GM21423 (cell line): ENCODE data around the gene CCDC88C.

Source experiments
- ATAC-seq: cut with Tn5 transposase; IDR thresholded peaks from one replicate; pipeline ENCODE4 v1.9.1; 2021; ENCODE audit warnings: mild to moderate bottlenecking, moderate library complexity; ENCODE audit not compliant: unreplicated experiment

CCDC88C gene

DNA sequence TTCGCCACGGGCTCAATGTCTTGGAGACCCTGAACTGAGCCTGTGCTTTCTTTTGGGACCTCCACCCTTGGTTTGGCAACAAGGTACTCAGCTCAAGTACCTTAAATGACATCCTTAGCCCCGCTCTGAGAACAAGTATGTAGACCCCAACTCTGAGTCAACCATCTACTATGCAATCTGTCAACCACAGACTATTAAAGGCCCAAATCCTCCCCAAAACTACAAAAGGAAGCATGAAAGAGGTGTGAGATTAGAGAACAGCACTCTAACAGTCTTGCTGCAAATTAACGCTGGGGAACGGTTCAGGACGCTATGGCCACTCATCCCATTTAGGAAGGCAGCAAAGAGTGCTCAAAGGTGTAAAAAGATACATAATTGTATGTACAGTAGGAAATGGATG lies 52.1 kb downstream of the CCDC88C start:
- no peak for ATAC-seq

DNA sequence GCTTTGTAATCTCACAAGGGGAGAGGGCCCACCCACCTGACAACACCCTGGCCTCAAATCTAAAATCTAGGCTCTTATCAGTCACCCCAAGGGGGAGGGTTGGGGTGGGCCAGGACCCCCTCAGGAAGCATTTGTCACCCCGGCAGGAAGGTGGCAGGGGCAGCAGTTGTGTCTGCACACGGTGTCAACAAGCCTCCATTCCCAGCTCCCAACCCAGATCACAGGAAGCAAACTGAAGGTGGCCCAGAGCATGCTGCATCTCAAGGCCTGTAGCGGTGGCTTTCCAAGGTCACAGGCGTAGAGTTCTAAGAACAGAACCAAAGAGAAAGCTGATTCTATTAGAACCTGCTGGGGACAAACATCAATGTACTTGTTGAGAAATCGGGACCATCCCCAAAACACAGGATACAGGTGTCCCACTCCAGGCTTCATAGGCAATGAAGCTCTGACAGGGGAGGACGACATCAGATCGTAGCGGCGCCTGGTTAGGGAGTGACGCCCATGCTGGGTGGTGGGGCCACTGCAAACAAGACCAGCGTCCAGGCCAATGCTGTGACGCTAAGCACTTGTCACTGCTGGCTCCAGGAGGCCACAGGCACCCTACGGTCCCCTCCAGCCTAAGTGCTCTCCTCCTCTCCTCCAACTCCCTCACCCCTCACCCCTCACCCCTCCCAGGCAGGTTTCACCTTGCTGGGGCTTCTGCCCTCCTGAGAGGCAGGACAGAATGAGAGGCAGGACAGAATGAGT lies 52.9 kb downstream of the CCDC88C start:
- no peak for ATAC-seq

DNA sequence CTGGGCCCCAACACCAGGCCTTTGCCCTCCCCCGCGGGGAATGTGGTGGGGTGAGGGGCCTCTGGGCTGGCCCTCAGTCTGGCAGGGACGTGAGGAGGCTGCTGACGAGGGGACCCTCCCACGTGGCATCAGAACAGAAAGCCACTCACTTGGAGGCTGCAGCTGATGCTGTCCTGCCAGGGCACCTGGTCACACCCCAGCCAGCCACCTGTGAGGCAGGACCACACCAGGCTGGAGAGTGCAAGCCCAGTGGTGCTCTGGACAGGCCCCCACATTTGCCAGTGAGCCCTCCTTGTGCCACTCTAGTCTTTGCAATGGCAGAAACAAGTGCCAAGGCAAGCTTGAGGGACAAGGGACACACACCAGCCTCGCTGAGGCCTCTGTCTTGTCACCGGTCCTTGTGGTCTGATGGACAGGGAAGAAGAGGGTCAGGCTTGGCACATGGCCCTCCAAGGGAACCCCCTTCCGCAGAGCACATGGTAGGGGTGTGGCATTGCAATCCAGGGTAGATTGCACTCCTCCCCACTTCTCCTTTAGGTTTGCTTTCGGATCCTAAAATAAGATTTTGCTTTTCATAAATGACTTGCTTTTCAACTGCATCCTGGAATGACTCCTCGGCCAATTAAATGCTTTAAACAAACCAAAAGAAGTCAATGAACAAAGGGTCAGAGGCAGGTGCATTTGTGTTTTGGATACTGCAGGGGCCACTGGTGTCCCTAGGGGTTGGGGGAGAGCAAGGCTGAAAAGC lies 53.7 kb downstream of the CCDC88C start:
- peak; percentile 54 for ATAC-seq

DNA sequence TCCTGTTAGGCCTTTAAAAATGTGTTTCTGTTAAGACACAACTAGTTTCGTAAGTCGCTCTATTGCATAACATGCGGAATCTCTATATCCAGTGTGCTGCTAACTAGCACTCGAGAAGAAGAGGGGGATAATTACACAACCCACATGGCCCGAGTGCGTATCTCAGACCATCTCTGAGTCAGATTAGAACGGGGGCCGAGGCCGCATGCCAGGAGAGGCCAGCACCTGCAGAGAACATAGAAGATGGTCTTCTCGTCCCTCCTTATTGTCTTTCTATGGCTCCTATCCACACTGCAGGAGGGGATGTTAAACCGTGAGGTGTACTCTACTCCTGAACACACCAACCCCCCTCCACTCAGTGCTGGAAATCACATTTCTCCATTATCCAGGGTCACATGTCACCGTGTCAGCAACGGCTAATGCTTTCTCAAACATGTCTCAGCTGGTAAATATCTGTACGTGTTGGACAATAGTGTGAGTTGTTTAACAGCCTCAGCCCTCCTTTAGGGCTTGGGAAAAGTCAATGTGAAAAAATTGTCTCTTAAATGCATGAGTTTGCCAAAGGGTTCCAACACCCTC lies 56.3 kb downstream of the CCDC88C start:
- ATAC-seq, result no peak

DNA sequence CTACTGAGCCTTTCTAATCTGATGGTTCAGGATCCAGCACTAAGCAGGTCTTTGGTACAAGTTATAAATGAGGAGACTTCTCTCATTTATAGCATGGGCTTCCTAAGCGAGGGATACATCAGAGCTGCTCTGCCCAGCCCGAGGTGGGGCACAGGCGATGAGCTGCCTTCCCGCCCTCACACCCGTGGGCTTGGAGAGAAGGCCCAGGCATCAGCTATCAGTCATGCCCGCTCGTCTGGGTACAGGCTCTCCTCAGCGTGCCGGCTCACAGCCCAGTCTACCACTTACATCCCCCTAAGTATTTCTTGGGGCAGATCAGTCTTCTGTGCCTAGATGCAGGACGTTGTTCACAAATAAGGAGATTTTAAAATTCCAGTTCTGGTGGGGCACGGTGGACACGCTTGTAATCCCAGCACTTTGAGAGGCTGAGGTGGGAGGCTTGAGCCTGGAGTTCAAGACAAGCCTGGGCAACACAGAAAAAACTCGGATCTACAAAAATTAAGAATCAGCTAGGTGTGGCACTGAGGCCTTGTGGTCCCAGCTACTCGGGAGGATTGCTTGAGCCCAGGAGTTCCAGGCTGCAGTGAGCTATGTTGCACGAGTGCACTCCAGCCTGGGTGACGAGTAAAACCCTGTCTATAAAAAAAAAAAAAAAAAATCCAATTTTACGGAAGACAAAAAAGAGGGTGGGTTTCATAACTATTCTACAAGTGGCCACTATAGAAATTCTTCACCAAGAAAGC lies 57.0 kb downstream of the CCDC88C start:
- no peak for ATAC-seq

DNA sequence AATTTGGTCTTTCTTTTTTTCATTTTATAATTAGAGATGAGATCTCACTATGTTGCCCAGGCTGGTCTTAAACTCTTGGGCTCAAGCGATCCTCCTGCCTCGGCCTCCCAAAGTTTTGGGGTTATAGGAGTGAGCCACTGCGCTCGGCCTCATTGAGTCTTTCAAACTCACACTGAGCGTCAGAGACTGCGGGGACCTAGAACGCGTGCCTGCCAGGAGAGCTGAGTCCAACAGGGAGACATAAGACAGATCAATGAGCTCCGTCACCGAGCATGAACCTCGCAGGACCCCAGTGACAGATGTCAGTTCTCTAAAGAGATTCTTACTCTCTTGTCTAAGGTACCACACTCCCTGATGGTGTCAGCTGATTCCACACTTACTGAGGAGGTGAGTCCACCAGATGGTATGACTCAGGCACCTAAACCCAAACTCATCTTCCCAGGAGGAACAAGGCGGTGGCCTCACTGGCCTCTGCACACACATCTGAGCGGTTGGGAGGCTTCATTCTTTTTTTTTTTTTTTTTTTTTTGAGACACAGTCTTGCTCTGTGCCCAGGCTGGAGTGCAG lies 58.9 kb downstream of the CCDC88C start:
- no peak for ATAC-seq

DNA sequence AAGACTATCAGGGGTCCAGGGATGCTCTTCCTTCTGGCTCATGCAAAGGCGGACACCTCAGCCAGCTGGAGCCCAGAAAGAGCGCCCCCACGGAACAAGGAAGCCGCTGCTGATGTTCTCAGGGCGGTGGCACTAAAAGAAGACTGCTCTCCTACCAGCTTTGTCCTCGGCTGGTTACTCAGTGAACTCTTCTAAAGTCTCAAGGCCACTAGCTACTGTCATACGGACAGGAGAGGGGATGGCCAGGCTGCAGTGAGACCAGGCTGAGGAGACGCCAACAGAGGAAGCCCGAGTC lies 59.6 kb downstream of the CCDC88C start:
- no peak for ATAC-seq

DNA sequence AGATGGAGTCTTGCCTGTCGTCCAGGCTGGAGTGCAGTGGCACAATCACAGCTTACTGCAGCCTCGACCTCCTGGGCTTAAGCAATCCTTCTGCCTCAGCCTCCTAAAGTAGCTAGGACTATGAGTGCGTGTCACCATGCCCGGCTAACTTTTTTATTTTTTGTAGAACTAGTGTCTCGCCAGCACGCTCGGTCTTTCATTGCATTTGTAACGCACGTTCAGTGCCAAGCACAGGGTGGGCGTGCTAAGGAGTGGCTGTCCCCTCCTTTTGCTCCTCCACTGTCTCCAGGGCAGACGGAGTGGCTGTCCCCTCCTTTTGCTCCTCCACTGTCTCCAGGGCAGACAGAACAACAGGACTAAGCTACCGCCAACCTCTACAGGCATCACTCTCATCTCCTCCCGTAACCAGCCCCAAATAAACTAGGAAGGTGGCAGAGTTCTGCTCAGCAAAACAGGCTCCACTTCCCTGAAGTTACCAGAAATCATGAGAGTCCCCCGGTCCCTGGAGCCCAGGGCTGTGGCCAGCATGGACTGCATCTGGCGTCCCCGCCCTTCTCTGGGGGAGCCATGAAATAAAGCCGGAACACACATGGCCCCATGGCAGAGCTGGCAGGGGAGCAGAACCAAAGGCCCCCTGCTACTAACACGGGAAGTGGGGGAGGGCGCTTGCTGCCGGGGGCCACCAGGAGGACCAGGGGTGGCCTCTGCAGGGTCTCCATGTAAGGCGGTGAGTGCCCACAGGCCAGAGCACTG lies 60.2 kb downstream of the CCDC88C start:
- ATAC-seq, result no peak

DNA sequence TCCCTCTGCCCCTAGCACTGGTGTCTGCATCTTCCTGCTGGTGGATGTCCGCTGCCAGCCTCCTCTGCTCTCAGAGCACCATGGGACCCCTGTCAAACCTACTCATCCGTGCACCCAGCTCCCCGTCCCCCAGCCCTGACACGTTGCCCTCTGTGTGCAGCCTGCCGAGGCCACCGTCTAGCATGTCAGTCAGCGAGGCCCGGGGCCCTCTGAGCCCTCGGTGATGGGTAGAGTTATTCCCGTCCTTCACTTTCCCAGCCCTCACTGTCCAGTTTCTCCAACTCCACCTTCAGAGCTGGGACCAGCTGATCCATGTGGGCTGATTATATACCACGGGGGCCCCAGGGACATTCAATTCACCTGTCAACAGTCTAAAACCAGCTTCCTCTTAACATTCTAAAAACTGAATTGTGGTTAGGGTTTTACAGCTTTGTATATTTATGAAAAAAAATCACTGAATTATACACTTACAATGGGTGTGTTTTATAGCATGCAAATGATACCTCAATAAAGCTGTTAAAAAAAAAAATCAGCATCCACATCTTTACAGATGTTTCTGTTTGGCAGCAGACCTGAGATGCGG lies 61.3 kb downstream of the CCDC88C start:
- ATAC-seq, result peak; percentile 41

DNA sequence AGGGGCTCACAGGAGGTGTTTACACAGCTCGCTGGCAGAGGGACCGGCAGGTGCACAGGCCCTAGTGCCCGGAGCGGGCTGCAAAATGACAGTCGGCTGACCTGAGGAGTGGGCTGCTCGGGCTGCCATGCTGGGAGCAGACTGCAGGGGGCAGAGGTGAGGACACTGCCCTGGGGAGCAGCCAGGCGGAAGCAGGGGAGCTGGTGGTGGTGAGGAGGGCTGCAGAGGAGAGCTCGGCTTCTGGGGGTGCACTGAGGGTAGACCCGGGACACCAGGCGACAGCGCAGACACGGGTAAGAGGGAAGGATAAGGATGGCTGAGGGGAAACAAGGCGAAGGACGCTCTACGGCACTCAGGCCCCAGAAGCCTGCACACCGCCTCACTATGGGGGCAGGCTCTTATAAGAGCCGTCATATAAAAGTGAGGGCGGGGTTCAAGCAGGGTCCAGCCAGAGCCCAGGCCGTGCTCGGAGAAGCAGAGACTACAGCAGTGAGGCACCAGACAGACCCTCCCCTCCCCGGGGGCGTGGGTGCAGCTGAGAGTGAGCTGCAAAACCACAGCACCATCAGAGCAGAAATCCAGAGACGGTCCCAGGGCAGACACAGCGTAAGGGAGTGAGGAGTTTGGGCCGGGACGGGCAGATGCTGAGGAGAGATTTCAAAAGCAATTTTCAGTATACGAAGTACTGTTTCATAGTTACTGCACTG lies 62.5 kb downstream of the CCDC88C start:
- ATAC-seq, result no peak

DNA sequence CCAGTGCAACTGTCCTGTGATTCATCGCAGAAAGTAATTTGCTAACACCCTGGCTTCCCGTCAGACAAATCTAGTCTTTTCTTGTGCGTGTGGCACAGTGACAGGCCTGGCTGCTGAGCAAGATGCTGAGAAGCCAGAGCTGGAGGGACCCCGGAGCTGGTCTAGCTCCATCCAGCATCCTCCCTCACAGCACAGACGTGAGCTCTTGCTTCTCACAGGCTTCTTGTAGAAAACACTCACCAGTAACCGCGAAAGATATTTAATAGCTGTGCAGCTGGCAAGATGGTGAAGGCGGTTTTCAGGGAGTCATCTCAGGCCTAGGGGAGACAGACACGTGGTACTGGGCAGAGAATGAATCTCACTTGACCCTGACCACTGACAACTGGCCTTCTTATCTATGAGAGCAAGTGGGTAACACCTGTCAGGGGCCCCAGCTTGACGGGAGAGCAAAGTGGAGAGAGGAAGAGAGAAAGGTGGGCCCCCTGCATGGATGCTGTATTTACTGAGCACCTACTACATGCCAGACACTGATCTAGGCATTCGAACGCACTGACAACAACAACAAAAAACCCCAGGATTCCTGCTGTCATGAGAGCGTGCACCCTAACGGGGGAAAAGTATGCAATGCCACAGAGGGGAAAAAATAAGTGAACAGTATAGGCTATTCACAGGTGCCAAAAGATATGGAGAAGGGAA lies 63.3 kb downstream of the CCDC88C start:
- no peak for ATAC-seq

DNA sequence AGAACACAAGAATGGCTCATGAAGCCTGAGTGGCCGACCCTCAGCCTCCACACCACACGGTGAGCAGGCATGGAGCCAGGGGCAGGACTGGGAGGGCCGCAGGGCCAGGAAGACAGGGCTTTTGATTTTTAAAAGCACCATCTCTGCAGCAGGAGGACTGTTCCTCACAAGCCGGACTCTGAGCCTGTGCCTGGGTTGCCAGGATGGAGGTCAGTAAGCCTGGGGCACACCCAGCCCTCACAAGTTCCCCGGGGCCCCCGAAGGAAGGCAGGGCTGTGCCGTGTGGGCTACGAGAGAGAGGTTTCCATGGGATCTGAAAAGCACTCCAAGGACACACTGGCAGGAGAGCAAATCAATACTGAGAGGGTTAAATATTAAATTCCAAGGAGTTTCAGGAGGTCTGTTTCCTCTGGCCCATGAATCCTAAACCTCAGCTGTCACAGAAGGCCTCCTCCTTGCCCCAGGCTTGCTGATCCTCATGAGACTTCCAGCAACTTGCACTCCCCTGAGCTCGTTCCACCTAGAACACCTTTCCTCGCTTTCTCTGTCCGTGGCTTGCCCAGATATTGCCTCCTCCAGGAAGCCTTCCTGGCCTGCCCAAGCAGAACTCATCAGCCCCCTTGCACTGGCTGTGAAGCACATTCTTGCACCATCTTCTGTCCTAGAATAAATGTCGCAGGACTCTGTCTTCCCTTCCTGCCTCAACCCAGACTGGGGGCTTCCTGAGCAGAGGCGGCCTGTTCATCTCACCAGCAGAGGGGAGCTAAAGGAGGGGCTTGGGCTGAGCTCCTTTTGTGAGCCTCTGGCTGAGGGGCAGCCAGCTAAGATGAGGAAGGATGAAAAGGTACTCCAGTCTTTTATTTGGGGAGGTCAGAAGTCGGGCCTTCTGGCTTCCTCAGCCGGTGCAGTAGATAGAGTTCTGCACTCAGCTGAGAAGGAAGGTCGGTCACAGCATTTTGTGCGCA lies 64.6 kb downstream of the CCDC88C start:
- no peak for ATAC-seq

DNA sequence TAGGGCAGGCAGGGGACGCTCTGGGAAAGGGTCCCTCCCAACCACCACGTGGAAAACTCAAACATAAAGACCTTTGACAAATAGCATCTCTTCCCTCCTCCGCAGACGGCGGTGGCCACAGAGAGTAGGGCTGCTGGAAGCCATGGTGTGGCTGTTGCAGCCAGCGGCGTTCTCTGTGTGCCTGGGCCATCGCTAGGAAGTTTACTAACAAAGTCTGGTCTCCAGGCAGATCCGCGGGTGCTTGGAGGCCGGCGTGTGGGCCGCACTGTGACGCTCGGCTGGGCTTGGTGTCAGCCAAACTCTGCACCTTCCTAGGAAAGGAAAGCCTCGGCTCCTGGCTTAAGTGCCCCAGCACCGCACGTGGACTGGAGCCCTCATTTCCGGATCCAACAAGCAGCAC lies 65.6 kb downstream of the CCDC88C start:
- ATAC-seq, result no peak

DNA sequence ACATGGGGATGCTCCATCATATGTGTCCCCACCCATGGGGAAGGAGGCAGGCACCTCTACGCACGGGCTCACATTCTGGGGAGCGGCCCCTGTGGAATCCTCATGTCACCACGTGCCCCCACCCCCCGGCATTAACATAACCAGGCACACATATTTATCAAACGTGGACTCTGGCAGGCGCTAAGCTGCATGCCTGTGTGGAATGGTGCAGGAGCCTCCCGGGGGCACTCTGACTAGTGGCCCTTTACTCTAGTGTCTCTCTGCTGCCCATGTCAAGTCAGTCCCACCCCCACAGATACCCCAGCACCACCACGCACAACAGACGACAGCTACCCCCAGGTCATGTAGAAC lies 66.1 kb downstream of the CCDC88C start:
- ATAC-seq, result no peak

DNA sequence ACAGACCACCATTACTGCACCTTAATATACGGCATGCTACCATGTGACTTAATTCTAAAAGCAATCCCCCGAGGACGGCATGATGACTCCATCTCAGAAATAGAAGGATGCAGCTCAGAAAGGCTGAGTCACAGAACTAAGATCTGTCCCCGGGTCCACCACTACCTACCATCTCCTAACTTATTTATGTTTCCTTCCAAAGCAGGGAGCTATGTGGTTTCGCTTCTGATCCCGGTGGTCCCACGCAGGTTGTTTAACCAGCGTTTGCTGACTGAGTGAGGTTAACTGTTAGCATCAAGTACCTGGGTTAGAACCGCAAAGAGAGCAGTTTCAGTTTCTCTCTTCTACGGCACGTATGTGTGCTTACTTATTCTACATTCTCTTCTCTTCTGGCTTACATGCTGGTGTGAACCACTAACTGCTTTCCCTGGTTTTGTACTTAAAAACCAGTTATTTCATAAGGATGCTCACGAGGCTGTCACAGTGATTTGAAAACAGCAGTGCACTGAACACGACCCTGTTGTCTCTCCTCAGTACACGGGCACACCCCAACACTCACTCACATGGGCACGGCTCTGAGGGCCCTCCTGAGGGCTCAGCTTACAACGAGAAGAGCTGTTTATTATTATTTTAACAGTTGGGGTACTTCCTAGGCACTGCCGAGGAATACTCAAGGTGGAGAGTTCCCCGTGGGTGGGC lies 66.7 kb downstream of the CCDC88C start:
- ATAC-seq, result peak; percentile 54

DNA sequence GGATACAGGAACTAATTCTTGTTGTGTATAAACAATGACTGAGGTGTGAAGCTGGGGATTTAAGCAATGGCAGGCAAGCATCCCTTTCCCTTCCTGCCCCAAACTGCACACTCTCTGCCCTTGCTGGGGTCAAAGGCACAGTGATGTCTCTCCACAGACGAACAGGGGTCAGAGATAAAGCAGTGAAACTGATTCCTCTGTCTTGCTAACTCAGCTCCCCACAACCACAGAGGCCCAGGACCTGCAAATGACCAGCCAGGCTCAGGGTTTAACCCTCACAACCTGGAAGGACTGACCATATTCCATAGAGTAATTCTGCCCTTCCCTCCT lies 67.2 kb downstream of the CCDC88C start:
- no peak for ATAC-seq

DNA sequence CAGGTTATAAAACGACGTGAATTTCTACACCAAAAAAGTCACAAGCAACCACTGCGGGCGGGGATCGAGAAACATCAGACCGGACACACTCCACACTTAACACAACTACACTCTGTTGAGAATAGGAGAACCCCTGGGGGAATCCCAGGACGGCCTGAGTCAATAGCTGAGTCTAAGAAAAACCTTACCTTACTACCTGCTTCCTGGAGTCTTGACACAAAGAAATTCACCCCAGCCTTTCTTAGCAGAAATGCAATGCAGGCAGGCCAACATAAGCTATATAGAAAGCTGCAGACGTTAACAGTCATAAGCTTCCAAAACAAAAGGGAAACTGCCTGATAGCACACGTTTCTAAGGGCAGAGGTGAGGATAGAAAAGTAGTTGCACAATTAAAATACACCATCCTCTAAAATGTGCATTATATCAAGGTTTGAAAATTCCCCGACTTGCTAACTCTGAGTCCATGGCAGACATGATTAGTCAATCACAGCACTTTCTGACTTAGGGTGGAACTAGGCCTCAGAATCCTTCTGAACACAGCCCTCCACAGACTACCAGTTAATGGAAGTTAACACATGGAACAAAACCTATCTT lies 68.0 kb downstream of the CCDC88C start:
- ATAC-seq, result peak; percentile 53
